Measurements from ENCODE around the gene CDC42BPG.

CDC42BPG gene

GRCh38 chr11:64844330-64845128, at the start of gene CDC42BPG:
CDC42BPG (minus strand) TSS chr11:64844653; CDS start chr11:64844569, 84 bp downstream.
- no peak for DNase-seq

GRCh38 chr11:64893194-64894069, 49.0 kb upstream of the CDC42BPG start:
- no peak for DNase-seq

- no peak for DNase-seq
Measured at GRCh38 chr11:64892838-64893193, 48.4 kb upstream of the CDC42BPG start.

GRCh38 chr11:64892411-64892831, 48.0 kb upstream of the CDC42BPG start:
- DNase-seq = no peak

- DNase-seq = no peak
Measured at GRCh38 chr11:64891880-64892279, 47.4 kb upstream of the CDC42BPG start.

GRCh38 chr11:64891215-64891848, 46.9 kb upstream of the CDC42BPG start:
- no peak for DNase-seq

- DNase-seq = no peak
Measured at GRCh38 chr11:64890522-64890939, 46.1 kb upstream of the CDC42BPG start.

GRCh38 chr11:64888729-64889511, 44.5 kb upstream of the CDC42BPG start:
- no peak for DNase-seq

GRCh38 chr11:64888406-64888728, 43.9 kb upstream of the CDC42BPG start:
- DNase-seq = no peak

- no peak for DNase-seq
Measured at GRCh38 chr11:64887757-64888405, 43.4 kb upstream of the CDC42BPG start.

GRCh38 chr11:64887234-64887756, 42.8 kb upstream of the CDC42BPG start:
- no peak for DNase-seq

GRCh38 chr11:64885367-64886286, 41.2 kb upstream of the CDC42BPG start:
- no peak for DNase-seq

- no peak for DNase-seq
Measured at GRCh38 chr11:64884019-64884418, 39.6 kb upstream of the CDC42BPG start.

- DNase-seq = no peak
Measured at GRCh38 chr11:64883575-64883974, 39.1 kb upstream of the CDC42BPG start.

GRCh38 chr11:64882243-64882642, 37.8 kb upstream of the CDC42BPG start:
- DNase-seq = no peak

- no peak for DNase-seq
Measured at GRCh38 chr11:64881476-64881875, 37.0 kb upstream of the CDC42BPG start.

GRCh38 chr11:64880240-64881001, 36.0 kb upstream of the CDC42BPG start:
- no peak for DNase-seq

- no peak for DNase-seq
Measured at GRCh38 chr11:64879244-64879900, 34.9 kb upstream of the CDC42BPG start.

GRCh38 chr11:64878494-64879243, 34.2 kb upstream of the CDC42BPG start, which contains the start of gene EHD1:
EHD1 (minus strand) TSS chr11:64878621; CDS start chr11:64878464, 157 bp downstream.
- DNase-seq = peak; percentile 88

Data from DMS 273 treated with DMSO at 0.1 percent for 48 hours (cell line).